ENCODE measurements around the gene LNP1. TPM values are rescaled to one million over a fixed set of nuclear protein-coding genes. Genes with fewer than 3 reads are reported as not detected.

The LNP1 gene
- total RNA-seq, 2 donors from 2014 or later = 4.3 to 7.9 TPM

DNA sequence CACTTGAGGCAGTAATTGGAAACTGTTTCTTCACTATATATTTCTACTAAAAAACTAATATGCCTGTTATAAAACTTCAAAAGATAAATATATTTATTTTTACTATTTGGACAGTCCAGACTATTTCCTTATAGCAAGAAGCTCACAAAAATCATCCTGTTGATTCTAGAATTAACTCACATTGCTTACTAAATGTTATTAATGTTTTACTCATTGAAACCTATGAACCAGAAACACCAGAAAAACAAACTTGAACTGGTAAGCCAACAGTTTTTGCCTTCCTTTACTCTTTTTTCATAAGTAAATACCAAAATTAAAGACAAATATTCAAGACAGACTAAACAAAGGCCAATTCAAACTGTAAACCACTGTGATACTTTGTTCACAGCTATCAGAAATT lies 26.8 kb upstream of the LNP1 start:
- H3K27me3 Mint-ChIP-seq (ENCODE audit: insufficient read depth) = no peaks in the 10 kb centered on the region
- TF ChIP-seq CTCF (conservative IDR thresholded peaks at IDR 0.05) = no peak
- no peak overlapping the region for H3K9ac ChIP-seq (ENCODE audit: extremely low read depth, low read length, poor library complexity, severe bottlenecking)

GRCh38 chr3:100376301-100376700 lies 25.0 kb upstream of the LNP1 start:
- H3K9me3 ChIP-seq (ENCODE audit: control insufficient read depth, low read length) = no peaks in the 10 kb centered on the region

More for the DNA sequence above, 26.8 kb upstream of the LNP1 start:
- peaks cover 85% of the 10 kb centered on the region for H3K36me3 ChIP-seq (ENCODE audit: control insufficient read depth, insufficient read depth, low read length)
- Mint-ChIP-seq H3K4me3 (no peak overlapping the region), H3K36me3 (ENCODE audit: low read depth) (peaks cover 61% of the 10 kb centered on the region), H3K27ac (no peak overlapping the region), H3K9me3 (no peaks in the 10 kb centered on the region), H3K4me1 (no peaks in the 10 kb centered on the region)
- no peak for DNase-seq
- H3K27me3 ChIP-seq (ENCODE audit: control insufficient read depth, insufficient read depth, low read length, poor library complexity, severe bottlenecking) = no peaks in the 10 kb centered on the region
- H3K27ac ChIP-seq (ENCODE audit: low read depth, low read length) = no peak overlapping the region
- H3K9me3 ChIP-seq (ENCODE audit: control insufficient read depth, low read length) = no peaks in the 10 kb centered on the region
- H3K4me3 ChIP-seq (ENCODE audit: low read length) = no peak overlapping the region
- H3K4me1 ChIP-seq (ENCODE audit: control insufficient read depth, insufficient read depth, low read length) = no peaks in the 10 kb centered on the region

DNA sequence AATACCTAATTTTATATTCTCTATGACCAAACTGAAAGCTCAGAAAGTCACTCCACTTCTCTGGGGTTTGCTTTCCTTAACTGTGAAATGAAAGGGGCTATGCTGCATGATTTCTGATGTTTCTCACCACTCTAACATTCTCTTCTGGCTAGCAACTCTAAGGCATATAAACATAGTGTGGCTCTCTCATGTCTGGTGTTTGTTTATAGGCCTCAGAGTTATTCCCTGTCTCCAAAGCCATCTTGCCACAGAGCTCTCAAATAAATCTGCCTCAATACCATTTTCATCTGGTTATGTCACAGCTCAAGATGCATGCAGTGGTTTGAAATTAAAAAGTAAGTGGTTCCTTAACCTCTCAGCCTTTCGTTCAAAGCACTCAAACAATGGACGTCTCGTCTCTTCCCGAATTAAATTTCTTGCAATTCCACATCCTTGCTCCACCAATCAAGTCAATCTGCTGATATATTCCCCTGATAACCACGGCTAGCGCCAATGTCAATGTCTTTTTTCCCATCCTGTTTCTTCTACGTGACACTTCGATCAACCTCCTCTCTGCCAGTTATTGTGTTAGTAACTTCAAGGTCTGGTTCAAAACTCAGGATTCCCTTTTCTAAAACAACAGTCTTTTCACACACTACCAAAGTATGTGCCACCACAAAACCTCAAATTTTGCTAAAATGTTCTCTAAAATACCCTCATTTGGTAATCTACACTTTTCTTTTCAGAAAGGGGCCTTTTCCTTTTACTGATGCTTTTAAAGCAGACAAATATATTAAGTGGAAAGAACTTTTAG lies 16.4 kb upstream of the LNP1 start:
- no peaks in the 10 kb centered on the region for H3K4me1 Mint-ChIP-seq
- no peak overlapping the region for H3K9ac ChIP-seq (ENCODE audit: extremely low read depth, low read length, poor library complexity, severe bottlenecking)
- peaks cover 40% of the 10 kb centered on the region for H3K36me3 Mint-ChIP-seq (ENCODE audit: low read depth)
- H3K27ac Mint-ChIP-seq = no peak overlapping the region
- no peak for TF ChIP-seq CTCF (conservative IDR thresholded peaks at IDR 0.05)
- H3K4me3 ChIP-seq (ENCODE audit: low read length) = no peak overlapping the region
- H3K27me3 ChIP-seq (ENCODE audit: control insufficient read depth, insufficient read depth, low read length, poor library complexity, severe bottlenecking) = no peaks in the 10 kb centered on the region
- H3K9me3 Mint-ChIP-seq = peaks cover 11% of the 10 kb centered on the region
- no peak overlapping the region for H3K27ac ChIP-seq (ENCODE audit: low read depth, low read length)
- WGBS, 2 experiments (ENCODE audit: insufficient coverage in 1 of 2, insufficient read length in 1 of 2) = 83 to 86% methylated on average over 8 of the region's 8 CpGs
- peaks cover 12% of the 10 kb centered on the region for H3K9me3 ChIP-seq (ENCODE audit: control insufficient read depth, low read length)
- no peak for DNase-seq
- no peaks in the 10 kb centered on the region for H3K4me1 ChIP-seq (ENCODE audit: control insufficient read depth, insufficient read depth, low read length)
- no peak overlapping the region for H3K4me3 Mint-ChIP-seq
- H3K27me3 Mint-ChIP-seq (ENCODE audit: insufficient read depth) = no peaks in the 10 kb centered on the region
- H3K36me3 ChIP-seq (ENCODE audit: control insufficient read depth, insufficient read depth, low read length) = peaks cover 73% of the 10 kb centered on the region

More at GRCh38 chr3:100376301-100376700, 25.0 kb upstream of the LNP1 start:
- H3K27me3 Mint-ChIP-seq (ENCODE audit: insufficient read depth) = no peaks in the 10 kb centered on the region
- no peak overlapping the region for H3K27ac Mint-ChIP-seq
- DNase-seq = no peak
- 95 to 100% methylated on average over 2 to 4 of the region's 4 CpGs for WGBS, 2 experiments (ENCODE audit: insufficient coverage in 1 of 2, insufficient read length in 1 of 2)
- no peaks in the 10 kb centered on the region for H3K4me1 Mint-ChIP-seq
- TF ChIP-seq CTCF (conservative IDR thresholded peaks at IDR 0.05) = no peak
- no peaks in the 10 kb centered on the region for H3K27me3 ChIP-seq (ENCODE audit: control insufficient read depth, insufficient read depth, low read length, poor library complexity, severe bottlenecking)
- peaks cover 69% of the 10 kb centered on the region for H3K36me3 Mint-ChIP-seq (ENCODE audit: low read depth)
- H3K27ac ChIP-seq (ENCODE audit: low read depth, low read length) = no peak overlapping the region
- no peak overlapping the region for H3K9ac ChIP-seq (ENCODE audit: extremely low read depth, low read length, poor library complexity, severe bottlenecking)
- H3K36me3 ChIP-seq (ENCODE audit: control insufficient read depth, insufficient read depth, low read length) = peaks cover 84% of the 10 kb centered on the region
- no peak overlapping the region for H3K4me3 Mint-ChIP-seq
- no peaks in the 10 kb centered on the region for H3K9me3 Mint-ChIP-seq
- H3K4me3 ChIP-seq (ENCODE audit: low read length) = no peak overlapping the region
- H3K4me1 ChIP-seq (ENCODE audit: control insufficient read depth, insufficient read depth, low read length) = no peaks in the 10 kb centered on the region

Measured in endodermal cell (in vitro differentiated cells).